Measurements from ENCODE around the gene EFNB2. TPM values are rescaled to one million over a fixed set of nuclear protein-coding genes. Genes with fewer than 3 reads are reported as not detected.

Gene EFNB2
- total and polyA plus RNA-seq, 9 donors, result 3.7 to 33.2 (median 13.5) TPM

DNA sequence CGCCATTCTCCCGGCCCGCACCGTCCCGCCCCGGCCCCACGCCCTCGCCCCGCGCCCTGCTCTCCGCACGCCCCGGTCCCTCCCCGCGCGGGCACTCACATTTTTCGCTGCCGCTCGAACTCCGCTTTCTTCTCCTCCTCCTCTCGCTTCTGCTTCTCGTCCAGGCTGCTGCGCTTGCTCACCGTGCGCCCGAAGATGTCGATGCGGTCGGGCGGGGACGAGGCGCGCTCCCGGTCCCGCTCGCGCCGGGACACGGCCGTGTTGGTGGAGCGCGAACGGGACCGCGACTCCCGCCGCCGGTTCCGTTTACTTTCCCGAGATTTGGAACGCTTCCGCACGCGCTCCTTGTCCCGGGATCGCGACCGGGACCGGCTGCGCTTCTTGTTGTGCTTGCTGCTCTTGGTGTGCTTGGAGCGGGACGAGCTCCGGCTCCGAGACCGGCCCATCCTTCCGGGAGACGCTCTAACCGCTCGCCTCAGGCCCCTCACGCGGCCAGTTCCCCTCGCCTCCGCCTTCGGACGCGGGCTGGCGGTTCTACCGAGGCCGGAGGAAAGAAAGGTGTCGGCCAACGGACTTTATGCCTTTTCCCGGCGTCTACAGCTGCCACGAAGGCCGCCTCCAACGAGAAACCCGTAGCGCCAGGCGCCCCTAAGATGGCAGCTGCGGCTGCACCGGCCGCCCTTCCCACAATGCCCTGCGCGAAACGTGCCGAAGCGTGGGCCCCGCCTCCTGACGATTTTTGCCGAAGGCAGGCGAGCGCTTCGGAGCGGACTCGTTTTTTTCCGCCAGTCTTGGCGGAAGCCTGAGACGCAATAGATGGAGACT lies 32.2 kb upstream of the EFNB2 start, which contains the start of gene ARGLU1:
TSS of gene ARGLU1 (minus strand) at position 664 of the 825 bp plus-strand sequence. CDS start at position 446, 218 bp downstream.
- 0 to 1% (median 1%) methylated on average over 81 to 108 of the region's 108 CpGs for WGBS, 3 donors
- intact Hi-C loops (cut with DNase I), result no loop called here
- Histone ChIP-seq H3K4me3 (peak within 1 kb of the TSS; percentile 85), H3K4me1 (ENCODE audit: insufficient read depth) (peaks cover 10% of the 10 kb centered on the region), H3K27ac (peak within 1 kb of the TSS; percentile 89 to 90), H3K9me3 (no peaks in the 10 kb centered on the region), H3K27me3 (no peaks in the 10 kb centered on the region), H3K36me3 (no peaks in the 10 kb centered on the region)
- peak; percentile 93 to 98 (median 96) for DNase-seq
- TF ChIP-seq, protein P1, sequence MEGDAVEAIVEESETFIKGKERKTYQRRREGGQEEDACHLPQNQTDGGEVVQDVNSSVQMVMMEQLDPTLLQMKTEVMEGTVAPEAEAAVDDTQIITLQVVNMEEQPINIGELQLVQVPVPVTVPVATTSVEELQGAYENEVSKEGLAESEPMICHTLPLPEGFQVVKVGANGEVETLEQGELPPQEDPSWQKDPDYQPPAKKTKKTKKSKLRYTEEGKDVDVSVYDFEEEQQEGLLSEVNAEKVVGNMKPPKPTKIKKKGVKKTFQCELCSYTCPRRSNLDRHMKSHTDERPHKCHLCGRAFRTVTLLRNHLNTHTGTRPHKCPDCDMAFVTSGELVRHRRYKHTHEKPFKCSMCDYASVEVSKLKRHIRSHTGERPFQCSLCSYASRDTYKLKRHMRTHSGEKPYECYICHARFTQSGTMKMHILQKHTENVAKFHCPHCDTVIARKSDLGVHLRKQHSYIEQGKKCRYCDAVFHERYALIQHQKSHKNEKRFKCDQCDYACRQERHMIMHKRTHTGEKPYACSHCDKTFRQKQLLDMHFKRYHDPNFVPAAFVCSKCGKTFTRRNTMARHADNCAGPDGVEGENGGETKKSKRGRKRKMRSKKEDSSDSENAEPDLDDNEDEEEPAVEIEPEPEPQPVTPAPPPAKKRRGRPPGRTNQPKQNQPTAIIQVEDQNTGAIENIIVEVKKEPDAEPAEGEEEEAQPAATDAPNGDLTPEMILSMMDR (IDR thresholded peaks at IDR 0.05), result peak in 1 of 3 donors; percentile 26
- TF ChIP-seq EP300 (IDR thresholded peaks at IDR 0.05) (no peak), POLR2A (IDR thresholded peaks at IDR 0.05) (peak; percentile 97)

DNA sequence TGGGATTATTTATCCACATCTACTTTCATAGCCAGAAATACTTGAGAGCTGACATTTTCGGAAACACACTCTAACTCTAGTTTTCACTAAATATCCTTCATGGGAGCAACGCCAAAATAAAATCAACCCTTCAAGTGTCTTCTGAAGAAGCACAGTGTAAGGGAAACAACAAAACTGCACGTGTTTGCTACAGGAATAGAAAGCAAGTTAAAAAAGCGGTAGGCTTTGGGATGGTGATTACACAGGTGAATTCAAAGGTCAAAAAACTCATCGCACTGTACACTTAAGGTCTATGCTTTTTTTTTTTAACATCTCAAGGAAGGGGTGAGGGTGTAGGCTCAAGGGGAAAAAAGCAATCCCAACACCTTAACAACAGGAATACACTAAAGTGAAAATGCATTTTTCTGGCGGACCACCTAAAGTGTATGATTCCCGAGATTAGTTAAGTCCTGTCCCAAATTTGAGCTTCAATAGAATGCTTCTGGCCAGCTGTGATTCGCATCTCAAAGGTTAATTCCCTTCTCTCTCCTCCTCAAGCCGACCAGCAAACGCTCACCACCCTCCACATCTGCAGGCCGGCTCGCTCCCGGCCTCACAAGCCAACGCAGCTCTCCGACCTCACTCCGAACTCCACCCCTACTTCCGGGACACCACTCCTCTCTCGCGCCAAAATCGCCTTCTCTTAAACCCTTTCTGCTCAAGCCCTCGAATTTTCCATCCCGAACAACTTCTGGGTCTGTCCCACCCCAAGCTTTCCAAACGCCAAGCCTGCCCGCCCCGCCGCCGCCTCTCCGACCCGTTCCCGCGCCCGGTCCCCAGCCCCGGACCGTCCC lies 31.4 kb upstream of the EFNB2 start:
- Histone ChIP-seq H3K27me3 (no peaks in the 10 kb centered on the region), H3K4me3 (peak overlapping the region; percentile 85), H3K27ac (peak overlapping the region; percentile 89 to 90), H3K36me3 (no peaks in the 10 kb centered on the region), H3K4me1 (ENCODE audit: insufficient read depth) (peaks cover 12% of the 10 kb centered on the region), H3K9me3 (no peaks in the 10 kb centered on the region)
- no peak for TF ChIP-seq EP300 (IDR thresholded peaks at IDR 0.05)
- TF ChIP-seq, protein P1 (IDR thresholded peaks at IDR 0.05), result no peak
- no peak for TF ChIP-seq POLR2A (IDR thresholded peaks at IDR 0.05)
- peak in 4 of 5 donors; percentile 54 to 68 (median 60) for DNase-seq
- intact Hi-C loops (cut with DNase I), result no loop called here
- 1% methylated on average over 34 of the region's 34 CpGs for WGBS, 3 donors

DNA sequence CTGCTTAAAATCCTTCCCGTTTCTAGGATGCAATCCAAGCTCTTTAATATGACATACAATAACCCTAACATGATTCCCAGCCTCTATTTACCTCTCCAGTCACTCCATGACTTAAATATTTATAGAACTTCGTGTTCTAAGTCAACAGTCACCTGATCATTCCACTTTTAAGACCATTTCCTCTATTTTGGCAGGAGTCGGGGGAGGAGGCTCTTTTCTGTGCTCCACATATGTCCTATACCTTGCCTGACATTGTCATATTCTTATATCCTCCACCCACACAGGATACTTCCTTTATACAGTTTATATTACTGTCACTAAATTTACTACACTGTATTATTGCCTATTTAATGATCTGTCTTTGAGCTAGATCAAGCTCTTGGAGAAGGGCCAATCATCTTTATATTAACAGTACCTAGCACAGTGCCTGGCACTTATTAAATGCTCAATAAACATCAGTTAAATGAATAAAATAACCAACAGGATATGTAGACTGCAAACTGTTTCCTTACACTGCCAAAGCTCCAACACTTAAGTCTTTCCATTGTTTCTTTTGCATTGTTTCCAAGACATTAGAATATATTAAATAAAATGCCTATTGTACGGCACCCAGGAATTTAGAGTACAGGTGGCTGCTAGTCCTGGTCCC lies 29.8 kb upstream of the EFNB2 start:
- Histone ChIP-seq H3K9me3 (no peaks in the 10 kb centered on the region), H3K27ac (no peak overlapping the region), H3K36me3 (no peaks in the 10 kb centered on the region), H3K4me1 (ENCODE audit: insufficient read depth) (peaks cover 14% of the 10 kb centered on the region), H3K4me3 (peak overlapping the region; percentile 85), H3K27me3 (no peaks in the 10 kb centered on the region)
- intact Hi-C loops (cut with DNase I), result no loop called here
- 45 to 64% (median 61%) methylated on average over 4 of the region's 4 CpGs for WGBS, 3 donors
- DNase-seq, result no peak
- TF ChIP-seq POLR2A (IDR thresholded peaks at IDR 0.05) (no peak), EP300 (IDR thresholded peaks at IDR 0.05) (no peak)
- TF ChIP-seq, protein P1 (IDR thresholded peaks at IDR 0.05), result no peak

DNA sequence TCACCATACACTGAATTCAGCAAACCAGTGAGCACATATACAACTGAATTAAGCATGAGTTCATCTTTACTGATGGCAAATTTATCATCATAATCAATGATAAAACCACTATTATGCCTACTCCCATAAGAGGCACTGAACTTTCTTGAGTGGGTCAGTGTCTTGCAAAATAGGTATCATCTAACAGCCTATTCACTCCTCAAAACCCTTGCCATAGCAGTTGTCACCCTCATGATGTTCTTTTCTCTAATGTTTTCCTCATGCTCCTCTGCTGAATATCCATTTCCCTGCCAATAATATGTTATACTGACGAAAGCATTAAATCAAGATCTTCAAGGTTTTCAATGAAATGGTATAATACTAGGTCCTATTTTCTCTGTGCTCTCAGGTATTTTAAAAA lies 26.8 kb upstream of the EFNB2 start:
- 85 to 95% (median 86%) methylated on average over 1 of the region's 1 CpG for WGBS, 3 donors
- no peak for TF ChIP-seq POLR2A (IDR thresholded peaks at IDR 0.05)
- no peak for TF ChIP-seq EP300 (IDR thresholded peaks at IDR 0.05)
- TF ChIP-seq, protein P1 (IDR thresholded peaks at IDR 0.05), result no peak
- H3K27me3 ChIP-seq, result no peaks in the 10 kb centered on the region
- no peaks in the 10 kb centered on the region for H3K9me3 ChIP-seq
- no peak overlapping the region for H3K27ac ChIP-seq
- no peak for DNase-seq
- peaks cover 14% of the 10 kb centered on the region for H3K4me1 ChIP-seq (ENCODE audit: insufficient read depth)
- intact Hi-C loops (cut with DNase I), result no loop called here
- H3K36me3 ChIP-seq, result no peaks in the 10 kb centered on the region
- no peak overlapping the region for H3K4me3 ChIP-seq

All from ovary (tissue), 9 donors.